Measurements from ENCODE around the gene BGN.

DNA sequence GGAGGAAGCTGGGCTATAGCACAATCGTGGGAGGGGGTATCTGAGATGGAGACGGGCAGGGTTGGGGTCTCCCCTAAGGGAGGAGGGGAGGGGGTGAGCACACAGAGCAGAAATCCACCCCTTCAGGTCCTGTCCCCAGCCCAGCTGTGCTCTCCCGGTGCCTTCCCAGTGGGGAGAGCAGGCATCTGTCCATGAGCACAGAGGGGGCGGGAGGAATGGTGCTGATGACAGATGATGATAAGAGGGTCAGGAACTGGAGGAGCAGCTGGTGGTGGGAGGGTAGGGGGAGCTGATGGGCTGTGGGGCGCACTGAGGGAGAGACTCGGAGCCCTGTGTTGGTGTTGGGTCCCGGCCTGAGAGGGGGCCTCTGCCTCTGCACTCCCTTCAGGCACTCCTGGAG lies 31.3 kb downstream of the BGN start:
- TF ChIP-seq, protein P1, sequence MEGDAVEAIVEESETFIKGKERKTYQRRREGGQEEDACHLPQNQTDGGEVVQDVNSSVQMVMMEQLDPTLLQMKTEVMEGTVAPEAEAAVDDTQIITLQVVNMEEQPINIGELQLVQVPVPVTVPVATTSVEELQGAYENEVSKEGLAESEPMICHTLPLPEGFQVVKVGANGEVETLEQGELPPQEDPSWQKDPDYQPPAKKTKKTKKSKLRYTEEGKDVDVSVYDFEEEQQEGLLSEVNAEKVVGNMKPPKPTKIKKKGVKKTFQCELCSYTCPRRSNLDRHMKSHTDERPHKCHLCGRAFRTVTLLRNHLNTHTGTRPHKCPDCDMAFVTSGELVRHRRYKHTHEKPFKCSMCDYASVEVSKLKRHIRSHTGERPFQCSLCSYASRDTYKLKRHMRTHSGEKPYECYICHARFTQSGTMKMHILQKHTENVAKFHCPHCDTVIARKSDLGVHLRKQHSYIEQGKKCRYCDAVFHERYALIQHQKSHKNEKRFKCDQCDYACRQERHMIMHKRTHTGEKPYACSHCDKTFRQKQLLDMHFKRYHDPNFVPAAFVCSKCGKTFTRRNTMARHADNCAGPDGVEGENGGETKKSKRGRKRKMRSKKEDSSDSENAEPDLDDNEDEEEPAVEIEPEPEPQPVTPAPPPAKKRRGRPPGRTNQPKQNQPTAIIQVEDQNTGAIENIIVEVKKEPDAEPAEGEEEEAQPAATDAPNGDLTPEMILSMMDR (IDR thresholded peaks at IDR 0.05), result no peak
- no peak for TF ChIP-seq ZFX (IDR thresholded peaks at IDR 0.05; ENCODE audit: borderline replicate concordance)
